Testis (tissue), 3 donors: ENCODE data around the gene DUSP6. TPM values are rescaled to one million over a fixed set of nuclear protein-coding genes. Genes with fewer than 3 reads are reported as not detected.

ENCODE experiments used
- polyA plus RNA-seq: library from polyadenylated mRNA; stranded (reverse); fragments of 350-450 nt; fragmentation: Illumina TruSeq; extraction: RNeasy Lipid Tissue Mini Kit (QIAGEN cat#74804); gene quantifications from one replicate; pipeline ENCODE4 v1.2.3, GENCODE V29; 2014; ENCODE audit warnings: low read depth, low replicate concordance; ENCODE audit not compliant: insufficient read depth
- small RNA-seq, 2 donors: library from RNA; depleted of rRNA; stranded (forward); fragments of <200 nt; gene quantifications; one replicate each; pipeline ENCODE3, GENCODE V24; 2016
- total RNA-seq, 2 donors: library from RNA; depleted of rRNA; stranded (reverse); fragments of >200 nt; gene quantifications; one replicate each; pipeline ENCODE4 v1.2.3, GENCODE V29; 2016

DUSP6 gene
- total and polyA plus RNA-seq, 3 donors from 2014 or later: 10.9 to 17.2 (median 15.1) TPM

Small RNA genes within 50 kb of the gene (small RNA-seq; reads per million reads assigned to genes)
- gene MRPS6P4: 0 reads per million in 2 donors

Other genes starting within 250 kb of the DUSP6 start
- 1 to 10 TPM; 3.4 to 4.3 TPM for gene GALNT4, start 172.3 kb upstream of the DUSP6 start, total RNA-seq
- 1.8 TPM for gene GALNT4, start 172.3 kb upstream of the DUSP6 start, polyA plus RNA-seq
- 10 to 100 TPM; 21.3 to 30.2 TPM for gene POC1B, start 173.5 kb upstream of the DUSP6 start, total RNA-seq
- gene POC1B, start 173.5 kb upstream of the DUSP6 start, polyA plus RNA-seq: 16.8 TPM